ENCODE results near the gene TCF21. TPM values are rescaled to one million over a fixed set of nuclear protein-coding genes. Genes with fewer than 3 reads are reported as not detected.

Gene TCF21
- total RNA-seq, 1 donor from 2014 or later: 0.52 TPM

DNA sequence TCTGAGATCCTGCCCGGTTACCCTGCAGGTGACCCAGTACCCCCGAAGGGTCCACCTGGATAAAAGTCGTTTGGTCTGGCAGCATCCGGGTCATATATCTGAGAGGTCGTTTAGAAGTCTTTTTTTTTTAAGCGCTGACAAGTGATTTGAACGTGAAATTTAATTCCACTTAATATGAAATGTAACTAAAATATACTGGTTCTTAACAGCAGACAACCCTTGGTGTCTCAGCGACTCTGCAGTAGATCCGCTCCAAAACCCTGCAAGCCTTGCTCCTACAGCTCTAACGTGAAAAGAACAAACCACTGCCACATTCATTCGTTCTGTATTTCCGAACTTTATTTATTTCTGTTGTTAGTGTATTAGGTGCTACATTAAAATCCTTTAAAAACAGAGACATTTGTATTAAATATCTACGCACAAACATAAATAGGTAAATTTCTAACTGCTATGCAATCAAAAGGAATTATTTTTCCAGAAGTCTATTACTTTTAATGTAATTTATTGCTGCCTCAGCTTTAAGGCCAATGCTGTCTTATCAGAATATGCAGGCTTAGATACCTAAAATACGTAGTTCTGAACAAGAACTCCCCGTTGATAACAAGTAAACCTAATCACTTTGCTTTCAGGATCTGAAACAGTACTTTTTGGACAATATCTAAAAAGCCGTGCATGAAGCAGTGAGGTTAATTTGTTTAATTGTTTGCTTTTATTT lies 33.5 kb upstream of the TCF21 start:
- Histone ChIP-seq H3K9me3 (ENCODE audit: insufficient read depth, low read depth, low read length) (no peaks in the 10 kb centered on the region), H3K36me3 (ENCODE audit: insufficient read depth, low read length) (no peaks in the 10 kb centered on the region), H3K4me2 (ENCODE audit: low read length) (peak overlapping the region; percentile 72), H3K4me1 (ENCODE audit: insufficient read depth, low read length) (peaks cover 3% of the 10 kb centered on the region), H2AFZ (ENCODE audit: low read depth, low read length) (no peak overlapping the region), H3K4me3 (ENCODE audit: insufficient read depth, low read depth, low read length) (no peak overlapping the region), H3K27ac (ENCODE audit: low read depth, low read length) (no peak overlapping the region), H3K9ac (ENCODE audit: low read length) (no peak overlapping the region), H3K27me3 (ENCODE audit: insufficient read depth, low read length) (peaks cover 42% of the 10 kb centered on the region), H4K20me1 (ENCODE audit: insufficient read depth, low read length) (no peaks in the 10 kb centered on the region), H3K79me2 (ENCODE audit: insufficient read depth, low read length) (no peaks in the 10 kb centered on the region)
- DNase-seq (ENCODE audit: low read depth) (peak; percentile 10), FAIRE-seq (no peak)
- peaks cover 7% of the 10 kb centered on the region for H3K4me1 Mint-ChIP-seq (ENCODE audit: low read depth, unreplicated experiment)
- H3K4me3 Mint-ChIP-seq (ENCODE audit: unreplicated experiment): peak overlapping the region; percentile 5
- peaks cover 36% of the 10 kb centered on the region for H3K27me3 Mint-ChIP-seq (ENCODE audit: low read depth, unreplicated experiment)
- no peak overlapping the region for H3K27ac Mint-ChIP-seq (ENCODE audit: unreplicated experiment)
- H3K36me3 Mint-ChIP-seq (ENCODE audit: low read depth, unreplicated experiment): no peaks in the 10 kb centered on the region
- no peak for TF ChIP-seq EZH2 (IDR thresholded peaks at IDR 0.05; ENCODE audit: insufficient read depth, low read length)
- TF ChIP-seq, protein P1, sequence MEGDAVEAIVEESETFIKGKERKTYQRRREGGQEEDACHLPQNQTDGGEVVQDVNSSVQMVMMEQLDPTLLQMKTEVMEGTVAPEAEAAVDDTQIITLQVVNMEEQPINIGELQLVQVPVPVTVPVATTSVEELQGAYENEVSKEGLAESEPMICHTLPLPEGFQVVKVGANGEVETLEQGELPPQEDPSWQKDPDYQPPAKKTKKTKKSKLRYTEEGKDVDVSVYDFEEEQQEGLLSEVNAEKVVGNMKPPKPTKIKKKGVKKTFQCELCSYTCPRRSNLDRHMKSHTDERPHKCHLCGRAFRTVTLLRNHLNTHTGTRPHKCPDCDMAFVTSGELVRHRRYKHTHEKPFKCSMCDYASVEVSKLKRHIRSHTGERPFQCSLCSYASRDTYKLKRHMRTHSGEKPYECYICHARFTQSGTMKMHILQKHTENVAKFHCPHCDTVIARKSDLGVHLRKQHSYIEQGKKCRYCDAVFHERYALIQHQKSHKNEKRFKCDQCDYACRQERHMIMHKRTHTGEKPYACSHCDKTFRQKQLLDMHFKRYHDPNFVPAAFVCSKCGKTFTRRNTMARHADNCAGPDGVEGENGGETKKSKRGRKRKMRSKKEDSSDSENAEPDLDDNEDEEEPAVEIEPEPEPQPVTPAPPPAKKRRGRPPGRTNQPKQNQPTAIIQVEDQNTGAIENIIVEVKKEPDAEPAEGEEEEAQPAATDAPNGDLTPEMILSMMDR (IDR thresholded peaks at IDR 0.05; ENCODE audit: insufficient read depth, low read depth, low read length): no peak
- H3K9me3 Mint-ChIP-seq (ENCODE audit: unreplicated experiment): peaks cover 2% of the 10 kb centered on the region

DNA sequence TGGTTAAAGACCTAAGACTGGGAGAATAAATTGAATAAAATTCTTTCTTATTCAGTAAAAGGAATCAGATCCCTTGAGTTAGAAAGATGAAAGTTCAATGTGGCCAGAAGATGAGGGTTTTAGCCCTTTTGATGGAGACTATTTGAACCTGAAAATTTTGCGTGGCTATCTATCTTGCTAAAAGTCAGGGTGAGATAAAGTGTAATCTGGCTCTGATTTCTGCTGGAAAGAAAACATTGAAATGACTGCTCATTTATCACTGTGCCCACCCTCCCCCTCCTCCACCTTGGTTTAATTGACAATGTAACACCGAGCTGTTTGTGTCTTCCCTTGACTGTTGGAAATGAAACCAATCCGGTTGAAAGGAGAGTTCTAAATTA lies 32.9 kb upstream of the TCF21 start:
- Histone ChIP-seq H4K20me1 (ENCODE audit: insufficient read depth, low read length) (no peaks in the 10 kb centered on the region), H3K4me3 (ENCODE audit: insufficient read depth, low read depth, low read length) (no peak overlapping the region), H3K27me3 (ENCODE audit: insufficient read depth, low read length) (peaks cover 42% of the 10 kb centered on the region), H3K9ac (ENCODE audit: low read length) (no peak overlapping the region), H3K79me2 (ENCODE audit: insufficient read depth, low read length) (no peaks in the 10 kb centered on the region), H3K4me2 (ENCODE audit: low read length) (no peak overlapping the region), H3K36me3 (ENCODE audit: insufficient read depth, low read length) (no peaks in the 10 kb centered on the region), H3K9me3 (ENCODE audit: insufficient read depth, low read depth, low read length) (no peaks in the 10 kb centered on the region), H3K4me1 (ENCODE audit: insufficient read depth, low read length) (peaks cover 3% of the 10 kb centered on the region), H2AFZ (ENCODE audit: low read depth, low read length) (no peak overlapping the region), H3K27ac (ENCODE audit: low read depth, low read length) (no peak overlapping the region)
- Mint-ChIP-seq H3K27ac (ENCODE audit: unreplicated experiment) (no peak overlapping the region), H3K36me3 (ENCODE audit: low read depth, unreplicated experiment) (no peaks in the 10 kb centered on the region), H3K4me3 (ENCODE audit: unreplicated experiment) (no peak overlapping the region), H3K27me3 (ENCODE audit: low read depth, unreplicated experiment) (peaks cover 36% of the 10 kb centered on the region), H3K4me1 (ENCODE audit: low read depth, unreplicated experiment) (peaks cover 7% of the 10 kb centered on the region), H3K9me3 (ENCODE audit: unreplicated experiment) (peaks cover 2% of the 10 kb centered on the region)
- DNase-seq (ENCODE audit: low read depth) (no peak), FAIRE-seq (no peak)
- TF ChIP-seq, protein P1 (IDR thresholded peaks at IDR 0.05; ENCODE audit: insufficient read depth, low read depth, low read length): no peak
- TF ChIP-seq EZH2 (IDR thresholded peaks at IDR 0.05; ENCODE audit: insufficient read depth, low read length): no peak

- Mint-ChIP-seq H3K36me3 (ENCODE audit: low read depth, unreplicated experiment) (no peaks in the 10 kb centered on the region), H3K4me3 (ENCODE audit: unreplicated experiment) (no peak overlapping the region), H3K9me3 (ENCODE audit: unreplicated experiment) (peaks cover 4% of the 10 kb centered on the region), H3K4me1 (ENCODE audit: low read depth, unreplicated experiment) (peaks cover 7% of the 10 kb centered on the region), H3K27me3 (ENCODE audit: low read depth, unreplicated experiment) (peaks cover 36% of the 10 kb centered on the region), H3K27ac (ENCODE audit: unreplicated experiment) (no peak overlapping the region)
- H2AFZ ChIP-seq (ENCODE audit: low read depth, low read length): no peak overlapping the region
- peaks cover 3% of the 10 kb centered on the region for H3K4me1 ChIP-seq (ENCODE audit: insufficient read depth, low read length)
- DNase-seq (ENCODE audit: low read depth) (no peak), FAIRE-seq (no peak)
- no peaks in the 10 kb centered on the region for H3K9me3 ChIP-seq (ENCODE audit: insufficient read depth, low read depth, low read length)
- peaks cover 42% of the 10 kb centered on the region for H3K27me3 ChIP-seq (ENCODE audit: insufficient read depth, low read length)
- H3K36me3 ChIP-seq (ENCODE audit: insufficient read depth, low read length): no peaks in the 10 kb centered on the region
- no peak overlapping the region for H3K27ac ChIP-seq (ENCODE audit: low read depth, low read length)
- no peaks in the 10 kb centered on the region for H4K20me1 ChIP-seq (ENCODE audit: insufficient read depth, low read length)
- H3K4me2 ChIP-seq (ENCODE audit: low read length): no peak overlapping the region
- TF ChIP-seq EZH2 (IDR thresholded peaks at IDR 0.05; ENCODE audit: insufficient read depth, low read length): no peak
- TF ChIP-seq, protein P1 (IDR thresholded peaks at IDR 0.05; ENCODE audit: insufficient read depth, low read depth, low read length): no peak
- H3K79me2 ChIP-seq (ENCODE audit: insufficient read depth, low read length): no peaks in the 10 kb centered on the region
- H3K9ac ChIP-seq (ENCODE audit: low read length): no peak overlapping the region
- no peak overlapping the region for H3K4me3 ChIP-seq (ENCODE audit: insufficient read depth, low read depth, low read length)
Observed at GRCh38 chr6:133856911-133857310, 32.0 kb upstream of the TCF21 start.
